Myometrial cell (primary cell): ENCODE results near the gene SPATS1. TPM values are rescaled to one million over a fixed set of nuclear protein-coding genes. Genes with fewer than 3 reads are reported as not detected.

ENCODE experiments used
- total RNA-seq: library from RNA; depleted of rRNA; stranded (reverse); fragments of >200 nt; gene quantifications from 2 replicates; pipeline ENCODE4 v1.2.3, GENCODE V29; 2015

Gene SPATS1
- total RNA-seq = not detected in 2 replicates

GRCh38 chr6:44342489-44342888 lies at the start of gene SPATS1:
Gene SPATS1, plus strand, starts transcription at chr6:44342650. Its CDS starts 446 bp downstream, at chr6:44343096.

GRCh38 chr6:44312901-44313788 lies 29.3 kb upstream of the SPATS1 start, which contains the start of gene AARS2:
Gene AARS2, minus strand, starts transcription at chr6:44313347. Its CDS starts 24 bp downstream, at chr6:44313323.

DNA sequence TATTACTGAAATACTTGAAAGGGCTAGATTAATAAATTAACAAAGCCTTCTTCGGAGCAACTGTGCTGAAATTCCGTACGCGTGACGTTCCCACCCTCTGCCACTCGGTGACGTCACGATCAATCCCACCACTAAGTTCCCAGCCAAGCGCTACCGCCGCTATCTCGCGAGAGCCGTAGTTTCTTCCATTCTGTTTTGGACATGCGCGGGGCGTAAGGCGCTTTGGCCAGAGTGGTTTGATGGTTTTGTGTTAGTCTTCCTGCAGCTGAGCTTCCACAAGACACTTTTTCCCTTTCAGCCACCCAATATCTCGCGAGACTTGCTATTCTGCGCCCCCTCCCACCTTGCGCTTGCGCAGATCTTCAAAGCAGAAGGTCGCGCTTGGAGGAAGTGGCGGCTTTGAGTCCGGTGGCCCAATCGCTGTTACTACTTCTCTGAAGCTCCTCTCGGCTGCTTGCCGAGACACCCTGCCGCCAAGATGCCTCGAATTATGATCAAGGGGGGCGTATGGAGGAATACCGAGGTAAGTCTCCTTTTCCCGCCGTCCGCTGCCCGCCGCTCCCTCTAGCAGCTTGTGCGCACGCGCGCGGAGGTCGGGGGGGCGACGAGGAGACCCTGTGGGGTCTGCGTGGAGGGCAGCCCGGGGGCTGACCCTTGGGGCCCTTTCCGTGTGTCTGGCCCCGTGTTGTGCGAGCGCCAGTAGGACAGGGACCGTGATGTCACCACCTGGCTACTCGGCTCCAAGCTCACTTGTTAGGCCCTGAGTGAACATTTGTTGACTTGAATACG lies 45.1 kb downstream of the SPATS1 start, which contains the start of gene CDC5L:
CDC5L (plus strand) TSS at position 361 of the 789 bp plus-strand sequence; CDS start at position 479, 118 bp downstream.

Other genes starting within 250 kb of the SPATS1 start
- 92.5 and 93.7 TPM in 2 replicates for gene MRPL14, start 215.2 kb upstream of the SPATS1 start, total RNA-seq
- 25.7 and 36.2 TPM in 2 replicates for gene TMEM63B, start 215.1 kb upstream of the SPATS1 start, total RNA-seq
- gene CAPN11, start 183.8 kb upstream of the SPATS1 start, total RNA-seq = 0.29 TPM in 1 of 2 replicates, not detected in the other
- gene MYMX, start 125.7 kb upstream of the SPATS1 start, total RNA-seq = not detected in 2 replicates
- 11.2 and 17.9 TPM in 2 replicates for gene SLC29A1, start 119.1 kb upstream of the SPATS1 start, total RNA-seq
- gene HSP90AB1, start 95.5 kb upstream of the SPATS1 start, total RNA-seq = 932 and 1,034 TPM in 2 replicates
- gene SLC35B2, start 85.1 kb upstream of the SPATS1 start, total RNA-seq = 102 and 121 TPM in 2 replicates
- 29.1 and 29.8 TPM in 2 replicates for gene NFKBIE, start 77.1 kb upstream of the SPATS1 start, total RNA-seq
- under 0.01 TPM in 1 of 2 replicates, not detected in the other for gene TMEM151B, start 72.2 kb upstream of the SPATS1 start, total RNA-seq
- 15.3 and 18.6 TPM in 2 replicates for gene AARS2, start 29.3 kb upstream of the SPATS1 start, total RNA-seq
- 9.8 and 17.0 TPM in 2 replicates for gene CDC5L, start 45.1 kb downstream of the SPATS1 start, total RNA-seq